Activated CD4-positive, alpha-beta T cell treated with anti-CD3 and anti-CD28 coated beads, Interleukin-2, amount 50 U/mL, for 48 hours (primary cell): ENCODE data around the gene MANEAL.

Experiments used
- DNase-seq, 2 experiments: peaks; one replicate each; pipeline ENCODE4 v3.0.0-alpha.2; 2020

Gene MANEAL

GRCh38 chr1:37828410-37829074 is 34.9 kb downstream of the MANEAL start:
- DNase-seq, result no peak

GRCh38 chr1:37831109-37831508 is 37.5 kb downstream of the MANEAL start:
- no peak for DNase-seq

GRCh38 chr1:37831809-37832208 is 38.2 kb downstream of the MANEAL start:
- no peak for DNase-seq

DNA sequence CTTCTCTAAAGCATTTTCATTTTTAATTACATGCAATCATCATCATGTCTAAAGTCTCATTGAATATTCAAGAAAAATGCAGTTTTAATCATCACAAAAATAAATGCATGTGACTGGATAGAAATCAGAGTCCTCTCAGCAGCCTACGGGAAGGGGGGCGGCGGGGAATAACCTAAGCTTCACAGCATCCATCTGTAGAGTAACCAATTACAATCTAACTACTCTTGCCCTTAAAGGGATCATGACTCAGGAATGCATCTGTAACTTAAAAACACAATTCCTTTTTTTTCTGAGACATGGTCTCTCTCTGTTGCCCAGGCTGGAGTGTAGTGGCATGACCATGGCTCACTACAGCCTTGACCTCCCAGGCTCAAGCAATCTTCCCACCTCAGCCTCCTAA is 43.1 kb downstream of the MANEAL start:
- no peak for DNase-seq

- no peak for DNase-seq
These were observed 46.0 kb downstream of the MANEAL start for GRCh38 chr1:37839676-37840075.

GRCh38 chr1:37840711-37841110 is 47.1 kb downstream of the MANEAL start:
- no peak for DNase-seq

DNA sequence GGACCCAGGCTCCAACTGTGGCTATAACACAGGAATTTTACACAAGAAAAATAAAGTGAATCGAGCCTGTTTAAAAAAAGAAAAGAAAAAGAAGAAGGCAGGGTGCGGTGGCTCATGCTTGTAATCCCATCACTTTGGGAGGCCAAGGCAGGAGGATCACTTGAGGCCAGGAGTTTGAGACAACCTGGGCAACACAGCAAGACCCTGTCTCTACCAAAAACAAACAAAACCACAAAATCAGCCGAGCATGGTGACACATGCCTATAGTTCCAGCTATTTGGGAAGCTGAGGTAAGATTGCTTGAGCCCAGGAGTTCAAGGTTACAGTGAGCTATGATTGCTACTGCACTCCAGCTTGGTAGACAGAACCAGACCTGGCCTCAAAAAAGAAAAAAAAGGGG is 48.0 kb downstream of the MANEAL start:
- no peak for DNase-seq

GRCh38 chr1:37844536-37844935 is 50.9 kb downstream of the MANEAL start:
- DNase-seq, result no peak

DNA sequence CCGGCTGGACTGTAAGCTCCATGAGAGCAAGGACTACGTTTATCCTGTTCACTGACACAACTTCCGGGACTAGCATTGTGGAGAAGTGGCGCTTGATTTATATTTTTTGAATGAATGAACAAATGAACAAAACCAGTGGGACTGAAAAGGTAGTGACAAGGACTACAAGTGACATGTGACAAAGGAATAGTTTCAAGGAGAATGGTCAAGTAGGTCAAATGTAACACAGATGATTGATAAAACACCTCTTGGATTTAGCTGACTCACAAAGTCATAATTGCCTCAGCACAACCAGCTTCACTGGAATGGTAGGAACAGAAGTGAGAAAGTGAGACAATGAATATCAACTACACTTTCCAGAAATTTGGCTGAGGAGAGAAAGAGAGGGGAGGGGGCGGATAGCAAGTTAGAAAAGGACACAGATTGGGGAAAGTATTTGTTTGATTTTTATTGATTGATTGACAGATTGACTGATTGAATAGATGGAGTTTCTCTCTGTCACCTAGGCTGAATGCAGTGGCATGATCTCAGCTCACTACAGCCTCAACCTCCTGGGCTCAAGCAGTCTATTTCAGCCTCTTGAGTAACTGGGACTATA is 51.5 kb downstream of the MANEAL start:
- DNase-seq, result no peak

DNA sequence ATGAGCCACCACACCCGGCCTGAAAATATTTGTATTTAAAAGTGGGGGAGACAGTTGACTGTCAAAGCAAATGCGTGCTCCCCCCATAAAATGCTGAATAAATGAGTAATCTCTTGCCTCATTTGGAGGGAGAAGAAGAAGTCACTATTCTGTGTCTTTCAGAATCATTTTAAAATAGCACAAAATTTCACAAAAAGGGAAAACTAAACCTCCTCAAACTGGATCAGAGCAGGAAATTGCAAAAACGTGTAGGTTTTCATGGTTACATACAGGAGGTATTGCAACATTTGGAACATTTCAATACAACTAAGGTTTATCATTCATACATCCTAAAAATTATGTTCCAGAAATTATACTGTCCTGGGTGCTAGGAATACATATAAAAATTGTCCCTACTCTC is 52.1 kb downstream of the MANEAL start:
- no peak for DNase-seq

DNA sequence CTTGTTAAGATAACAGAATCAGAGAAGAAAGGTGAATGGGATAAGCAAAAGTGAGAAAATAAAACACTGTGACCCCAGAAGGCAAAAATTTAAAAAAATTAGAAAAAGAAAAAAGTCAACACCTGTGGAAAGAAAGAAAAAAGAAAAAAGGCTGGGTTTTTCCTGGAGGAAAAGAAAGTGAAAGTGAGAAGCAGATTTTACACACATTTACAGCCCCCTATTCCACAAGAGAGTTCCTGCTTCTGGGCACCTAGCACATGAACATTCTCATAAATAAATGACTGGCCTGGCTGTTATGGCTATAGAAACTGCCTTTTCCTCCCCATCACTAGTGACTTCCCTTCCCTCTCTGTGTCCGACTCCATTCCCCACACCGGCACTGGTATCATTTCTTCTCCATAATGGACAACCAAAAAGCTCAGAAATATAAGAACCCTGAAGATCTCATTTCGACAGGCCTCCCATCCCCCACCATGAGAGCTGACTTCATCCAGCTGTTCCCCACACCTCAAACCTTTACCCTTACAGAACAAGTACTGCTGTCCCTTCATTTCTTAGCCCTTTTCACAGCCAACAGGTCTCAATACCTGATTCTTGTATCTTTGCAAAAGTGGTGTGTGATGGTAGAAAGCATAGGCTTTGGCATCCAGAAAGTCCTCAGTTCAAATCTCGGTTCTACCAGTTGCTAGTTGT is 53.1 kb downstream of the MANEAL start:
- DNase-seq, result no peak

- no peak for DNase-seq
These were observed 55.8 kb downstream of the MANEAL start for GRCh38 chr1:37849480-37849879.

GRCh38 chr1:37850352-37850955 is 56.8 kb downstream of the MANEAL start:
- no peak for DNase-seq
